Liver (tissue), 9 donors: Measurements from ENCODE around the gene FBXW11. TPM values are rescaled to one million over a fixed set of nuclear protein-coding genes. Genes with fewer than 3 reads are reported as not detected.

Source experiments
- DNase-seq: peaks from one replicate; pipeline ENCODE4 v3.0.0-alpha.2; 2017; ENCODE audit warnings: low spot score
- H3K27ac ChIP-seq, 2 donors: one replicate each; pipeline ENCODE4 v1.7.0; 2013; ENCODE audit warnings: inconsistent platforms in 2 of 2, low read length in 2 of 2, control low read depth in 1 of 2, low read depth in 1 of 2, mild to moderate bottlenecking in 1 of 2
- H3K27me3 ChIP-seq, 4 donors: one replicate each; pipeline versions ENCODE4 v1.6.1 to v1.7.0; 2013; ENCODE audit warnings: low read length in 3 of 4, inconsistent platforms in 1 of 4, mild to moderate bottlenecking in 1 of 4, moderate library complexity in 1 of 4; ENCODE audit not compliant: control insufficient read depth in 4 of 4, insufficient read depth in 4 of 4
- H3K36me3 ChIP-seq, 4 donors: one replicate each; pipeline versions ENCODE4 v1.6.1 to v1.7.0; 2013; ENCODE audit warnings: low read length in 3 of 4, mild to moderate bottlenecking in 3 of 4, low read depth in 1 of 4, moderate library complexity in 1 of 4; ENCODE audit not compliant: control insufficient read depth in 4 of 4, insufficient read depth in 3 of 4
- H3K4me1 ChIP-seq, 4 donors: one replicate each; pipeline versions ENCODE4 v1.6.1 to v1.7.0; 2013; ENCODE audit warnings: low read length in 3 of 4, mild to moderate bottlenecking in 3 of 4, moderate library complexity in 1 of 4; ENCODE audit not compliant: control insufficient read depth in 4 of 4, insufficient read depth in 4 of 4
- H3K4me3 ChIP-seq, 3 donors: one replicate each; pipeline versions ENCODE4 v1.6.1 to v1.7.0; 2013; ENCODE audit warnings: low read length in 3 of 3, control low read depth in 1 of 3, low read depth in 1 of 3, mild to moderate bottlenecking in 1 of 3
- H3K9ac ChIP-seq, 2 donors: one replicate each; pipeline ENCODE4 v1.7.0; 2013; ENCODE audit warnings: low read length in 2 of 2, mild to moderate bottlenecking in 2 of 2, moderate library complexity in 2 of 2, control low read depth in 1 of 2, low read depth in 1 of 2
- H3K9me3 ChIP-seq, 4 donors: one replicate each; pipeline versions ENCODE4 v1.6.1 to v1.7.0; 2013; ENCODE audit warnings: low read length in 3 of 4; ENCODE audit not compliant: control insufficient read depth in 4 of 4
- EGR1 ChIP-seq, 2 donors: IDR thresholded peaks; 2 replicates each; pipeline ENCODE4 v1.6.1; 2016 to 2018; ENCODE audit warnings: antibody characterized with exemption in 2 of 2, low read depth in 2 of 2
- FOXA1 ChIP-seq: IDR thresholded peaks from 2 replicates; pipeline ENCODE4 v1.6.1; 2016; ENCODE audit warnings: antibody characterized with exemption
- FOXA2 ChIP-seq: IDR thresholded peaks from 2 replicates; pipeline ENCODE4 v1.6.1; 2016; ENCODE audit warnings: antibody characterized with exemption
- GABPA ChIP-seq, 2 donors: IDR thresholded peaks in 1 of 2; conservative IDR thresholded peaks in 1 of 2; 2 replicates each; pipeline ENCODE4 v1.6.1; 2016; ENCODE audit warnings: antibody characterized with exemption in 2 of 2, mild to moderate bottlenecking in 1 of 2, moderate library complexity in 1 of 2
- HNF4A ChIP-seq, 2 donors: conservative IDR thresholded peaks; 2 replicates each; pipeline ENCODE4 v1.6.1; 2016; ENCODE audit warnings: antibody characterized with exemption in 2 of 2, mild to moderate bottlenecking in 2 of 2
- HNF4G ChIP-seq: IDR thresholded peaks from 2 replicates; pipeline ENCODE4 v1.6.1; 2016; ENCODE audit warnings: antibody characterized with exemption
- JUND ChIP-seq, 2 donors: IDR thresholded peaks; 2 replicates each; pipeline ENCODE4 v1.6.1; 2016; ENCODE audit warnings: antibody characterized with exemption in 2 of 2
- NR2F2 ChIP-seq: IDR thresholded peaks from 2 replicates; pipeline ENCODE4 v1.6.1; 2016; ENCODE audit warnings: antibody characterized with exemption
- RAD21 ChIP-seq, 2 donors: IDR thresholded peaks; 2 replicates each; pipeline ENCODE4 v1.6.1; 2016; ENCODE audit warnings: antibody characterized with exemption in 2 of 2, mild to moderate bottlenecking in 2 of 2
- RXRA ChIP-seq, 2 donors: IDR thresholded peaks; 2 replicates each; pipeline ENCODE4 v1.6.1; 2017 to 2018; ENCODE audit warnings: antibody characterized with exemption in 2 of 2, mild to moderate bottlenecking in 1 of 2
- SP1 ChIP-seq: IDR thresholded peaks from 2 replicates; pipeline ENCODE4 v1.6.1; 2018; ENCODE audit warnings: antibody characterized with exemption, mild to moderate bottlenecking
- TAF1 ChIP-seq: conservative IDR thresholded peaks from 2 replicates; pipeline ENCODE4 v1.6.1; 2016; ENCODE audit warnings: antibody characterized with exemption, mild to moderate bottlenecking
- YY1 ChIP-seq: IDR thresholded peaks from 2 replicates; pipeline ENCODE4 v1.6.1; 2016; ENCODE audit warnings: antibody characterized with exemption, mild to moderate bottlenecking
- WGBS: extraction: QIAGEN DNeasy Blood & Tissue Kit; methylation state at CpG from one replicate; pipeline ENCODE4 v1.1.7; 2013; 5-methylcytosine and 5-hydroxymethylcytosine counted together
- polyA plus RNA-seq, 2 donors: library from polyadenylated mRNA; stranded (reverse) in 1 of 2; unstranded in 1 of 2; fragments of 200-250 nt in 1 of 2; fragments of >200 nt in 1 of 2; fragmentation: Nextera tagmentation in 1 of 2; extraction: Ambion mirVana in 1 of 2; gene quantifications; one replicate each; pipeline versions ENCODE4 v1.2.1 to v1.2.3, GENCODE V29; 2013 to 2015
- total RNA-seq, 2 donors: library from RNA; depleted of rRNA; stranded (reverse); fragments of >200 nt; gene quantifications; one replicate each; pipeline ENCODE4 v1.2.3, GENCODE V29; 2014
- TF ChIP-seq, protein P1 (sequence below): fragments of 150-350 bp; IDR thresholded peaks from 2 replicates; pipeline ENCODE4 v1.5.1; 2017; ENCODE audit warnings: improper control_type of control experiment, low read depth, low read length; ENCODE audit not compliant: missing input control
- TF ChIP-seq, protein P2 (sequence below): IDR thresholded peaks from 2 replicates; pipeline ENCODE4 v1.6.1; 2016; ENCODE audit warnings: antibody characterized with exemption
- TF ChIP-seq, protein P3 (sequence below): IDR thresholded peaks from 2 replicates; pipeline ENCODE4 v1.6.1; 2016; ENCODE audit warnings: antibody characterized with exemption
- TF ChIP-seq, protein P4 (sequence below): IDR thresholded peaks from 2 replicates; pipeline ENCODE4 v1.6.1; 2016; ENCODE audit warnings: antibody characterized with exemption
- TF ChIP-seq, protein P5 (sequence below): IDR thresholded peaks from 2 replicates; pipeline ENCODE4 v1.6.1; 2016; ENCODE audit warnings: antibody characterized with exemption, mild to moderate bottlenecking
- donor health status: healthy.
- donor health status: healthy.
- donor health status: healthy.
- donor health status: healthy.
- donor health status: healthy.

The FBXW11 gene
- total and polyA plus RNA-seq, 4 donors: 11.2 to 37.5 (median 22.0) TPM

DNA sequence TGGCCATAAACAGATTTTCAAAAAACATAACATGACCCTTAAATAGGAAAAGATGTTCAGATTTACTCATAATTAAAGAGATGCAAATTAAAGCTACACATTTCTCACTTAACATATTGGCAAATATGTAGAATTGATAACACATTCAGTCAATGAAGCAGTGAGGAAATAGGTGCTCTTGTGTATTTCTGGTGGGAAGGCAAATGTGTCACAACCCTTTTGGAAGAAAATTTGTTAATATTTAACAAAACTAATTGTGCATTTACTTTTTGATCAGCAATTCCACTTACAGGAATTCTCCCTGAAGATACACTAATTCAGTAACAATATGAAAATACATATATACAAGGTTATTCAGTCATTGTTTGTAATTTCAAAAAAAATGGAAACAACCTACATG, 68.1 kb downstream of the FBXW11 start:
- Histone ChIP-seq H3K27me3 (no peaks in the 10 kb centered on the region), H3K27ac (no peak overlapping the region), H3K4me3 (no peak overlapping the region), H3K4me1 (peaks cover 0 to 11% (median under 1%) of the 10 kb centered on the region in 4 donors), H3K9me3 (peaks cover 0 to 1% (median 0%) of the 10 kb centered on the region in 4 donors), H3K36me3 (no peaks in the 10 kb centered on the region), H3K9ac (no peak overlapping the region)
- TF ChIP-seq, protein P1, sequence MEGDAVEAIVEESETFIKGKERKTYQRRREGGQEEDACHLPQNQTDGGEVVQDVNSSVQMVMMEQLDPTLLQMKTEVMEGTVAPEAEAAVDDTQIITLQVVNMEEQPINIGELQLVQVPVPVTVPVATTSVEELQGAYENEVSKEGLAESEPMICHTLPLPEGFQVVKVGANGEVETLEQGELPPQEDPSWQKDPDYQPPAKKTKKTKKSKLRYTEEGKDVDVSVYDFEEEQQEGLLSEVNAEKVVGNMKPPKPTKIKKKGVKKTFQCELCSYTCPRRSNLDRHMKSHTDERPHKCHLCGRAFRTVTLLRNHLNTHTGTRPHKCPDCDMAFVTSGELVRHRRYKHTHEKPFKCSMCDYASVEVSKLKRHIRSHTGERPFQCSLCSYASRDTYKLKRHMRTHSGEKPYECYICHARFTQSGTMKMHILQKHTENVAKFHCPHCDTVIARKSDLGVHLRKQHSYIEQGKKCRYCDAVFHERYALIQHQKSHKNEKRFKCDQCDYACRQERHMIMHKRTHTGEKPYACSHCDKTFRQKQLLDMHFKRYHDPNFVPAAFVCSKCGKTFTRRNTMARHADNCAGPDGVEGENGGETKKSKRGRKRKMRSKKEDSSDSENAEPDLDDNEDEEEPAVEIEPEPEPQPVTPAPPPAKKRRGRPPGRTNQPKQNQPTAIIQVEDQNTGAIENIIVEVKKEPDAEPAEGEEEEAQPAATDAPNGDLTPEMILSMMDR: no peak
- TF ChIP-seq, protein P2, sequence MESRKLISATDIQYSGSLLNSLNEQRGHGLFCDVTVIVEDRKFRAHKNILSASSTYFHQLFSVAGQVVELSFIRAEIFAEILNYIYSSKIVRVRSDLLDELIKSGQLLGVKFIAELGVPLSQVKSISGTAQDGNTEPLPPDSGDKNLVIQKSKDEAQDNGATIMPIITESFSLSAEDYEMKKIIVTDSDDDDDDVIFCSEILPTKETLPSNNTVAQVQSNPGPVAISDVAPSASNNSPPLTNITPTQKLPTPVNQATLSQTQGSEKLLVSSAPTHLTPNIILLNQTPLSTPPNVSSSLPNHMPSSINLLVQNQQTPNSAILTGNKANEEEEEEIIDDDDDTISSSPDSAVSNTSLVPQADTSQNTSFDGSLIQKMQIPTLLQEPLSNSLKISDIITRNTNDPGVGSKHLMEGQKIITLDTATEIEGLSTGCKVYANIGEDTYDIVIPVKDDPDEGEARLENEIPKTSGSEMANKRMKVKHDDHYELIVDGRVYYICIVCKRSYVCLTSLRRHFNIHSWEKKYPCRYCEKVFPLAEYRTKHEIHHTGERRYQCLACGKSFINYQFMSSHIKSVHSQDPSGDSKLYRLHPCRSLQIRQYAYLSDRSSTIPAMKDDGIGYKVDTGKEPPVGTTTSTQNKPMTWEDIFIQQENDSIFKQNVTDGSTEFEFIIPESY: no peak
- TF ChIP-seq, protein P3, sequence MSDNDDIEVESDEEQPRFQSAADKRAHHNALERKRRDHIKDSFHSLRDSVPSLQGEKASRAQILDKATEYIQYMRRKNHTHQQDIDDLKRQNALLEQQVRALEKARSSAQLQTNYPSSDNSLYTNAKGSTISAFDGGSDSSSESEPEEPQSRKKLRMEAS: no peak
- TF ChIP-seq, protein P4, sequence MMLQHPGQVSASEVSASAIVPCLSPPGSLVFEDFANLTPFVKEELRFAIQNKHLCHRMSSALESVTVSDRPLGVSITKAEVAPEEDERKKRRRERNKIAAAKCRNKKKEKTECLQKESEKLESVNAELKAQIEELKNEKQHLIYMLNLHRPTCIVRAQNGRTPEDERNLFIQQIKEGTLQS: no peak
- TF ChIP-seq JUND (IDR thresholded peaks at IDR 0.05) (no peak), HNF4G (no peak), RAD21 (IDR thresholded peaks at IDR 0.05) (no peak), FOXA1 (no peak), YY1 (no peak), FOXA2 (no peak), SP1 (no peak), EGR1 (IDR thresholded peaks at IDR 0.05; ENCODE audit: low read depth in 2 of 2) (no peak), TAF1 (no peak), HNF4A (conservative IDR thresholded peaks at IDR 0.05) (no peak), NR2F2 (no peak)
- TF ChIP-seq, protein P5, sequence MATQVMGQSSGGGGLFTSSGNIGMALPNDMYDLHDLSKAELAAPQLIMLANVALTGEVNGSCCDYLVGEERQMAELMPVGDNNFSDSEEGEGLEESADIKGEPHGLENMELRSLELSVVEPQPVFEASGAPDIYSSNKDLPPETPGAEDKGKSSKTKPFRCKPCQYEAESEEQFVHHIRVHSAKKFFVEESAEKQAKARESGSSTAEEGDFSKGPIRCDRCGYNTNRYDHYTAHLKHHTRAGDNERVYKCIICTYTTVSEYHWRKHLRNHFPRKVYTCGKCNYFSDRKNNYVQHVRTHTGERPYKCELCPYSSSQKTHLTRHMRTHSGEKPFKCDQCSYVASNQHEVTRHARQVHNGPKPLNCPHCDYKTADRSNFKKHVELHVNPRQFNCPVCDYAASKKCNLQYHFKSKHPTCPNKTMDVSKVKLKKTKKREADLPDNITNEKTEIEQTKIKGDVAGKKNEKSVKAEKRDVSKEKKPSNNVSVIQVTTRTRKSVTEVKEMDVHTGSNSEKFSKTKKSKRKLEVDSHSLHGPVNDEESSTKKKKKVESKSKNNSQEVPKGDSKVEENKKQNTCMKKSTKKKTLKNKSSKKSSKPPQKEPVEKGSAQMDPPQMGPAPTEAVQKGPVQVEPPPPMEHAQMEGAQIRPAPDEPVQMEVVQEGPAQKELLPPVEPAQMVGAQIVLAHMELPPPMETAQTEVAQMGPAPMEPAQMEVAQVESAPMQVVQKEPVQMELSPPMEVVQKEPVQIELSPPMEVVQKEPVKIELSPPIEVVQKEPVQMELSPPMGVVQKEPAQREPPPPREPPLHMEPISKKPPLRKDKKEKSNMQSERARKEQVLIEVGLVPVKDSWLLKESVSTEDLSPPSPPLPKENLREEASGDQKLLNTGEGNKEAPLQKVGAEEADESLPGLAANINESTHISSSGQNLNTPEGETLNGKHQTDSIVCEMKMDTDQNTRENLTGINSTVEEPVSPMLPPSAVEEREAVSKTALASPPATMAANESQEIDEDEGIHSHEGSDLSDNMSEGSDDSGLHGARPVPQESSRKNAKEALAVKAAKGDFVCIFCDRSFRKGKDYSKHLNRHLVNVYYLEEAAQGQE: no peak
- no peak for DNase-seq

DNA sequence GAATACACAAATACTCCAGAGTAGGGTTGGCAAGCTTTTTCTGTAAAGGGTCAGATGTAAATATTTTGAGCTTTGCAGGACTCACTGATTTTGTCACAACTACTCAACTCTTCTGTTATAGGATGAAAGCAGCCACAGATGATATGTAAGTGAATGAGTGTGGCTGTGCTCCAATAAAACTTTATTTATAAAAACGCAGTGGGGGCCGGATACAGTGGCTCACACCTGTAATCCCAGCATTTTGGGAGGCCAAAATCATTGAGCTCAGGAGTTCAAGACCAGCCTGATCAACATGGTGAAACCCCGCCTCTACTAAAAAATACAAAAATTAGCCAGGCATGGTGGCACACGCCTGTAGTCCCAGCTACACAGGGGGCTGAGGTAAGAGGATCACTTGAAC, 69.1 kb downstream of the FBXW11 start:
- Histone ChIP-seq H3K4me1 (peaks cover 0 to 11% (median under 1%) of the 10 kb centered on the region in 4 donors), H3K27me3 (no peaks in the 10 kb centered on the region), H3K4me3 (no peak overlapping the region), H3K27ac (no peak overlapping the region), H3K9ac (no peak overlapping the region), H3K9me3 (peaks cover 0 to 1% (median 0%) of the 10 kb centered on the region in 4 donors), H3K36me3 (no peaks in the 10 kb centered on the region)
- DNase-seq: no peak
- 99% methylated on average over 4 of the region's 4 CpGs for WGBS
- TF ChIP-seq RAD21 (IDR thresholded peaks at IDR 0.05) (no peak), FOXA2 (no peak), HNF4G (no peak), YY1 (no peak), RXRA (IDR thresholded peaks at IDR 0.05) (no peak), HNF4A (conservative IDR thresholded peaks at IDR 0.05) (no peak), TAF1 (no peak), EGR1 (IDR thresholded peaks at IDR 0.05; ENCODE audit: low read depth in 2 of 2) (no peak), GABPA (IDR thresholded peaks at IDR 0.05 in 1 of 2, conservative IDR thresholded peaks at IDR 0.05 in 1 of 2) (no peak), NR2F2 (no peak)
- TF ChIP-seq, protein P5: no peak
- TF ChIP-seq, protein P3: no peak
- TF ChIP-seq, protein P1: no peak
